ENCODE results near the gene CDC42SE1. TPM values are rescaled to one million over a fixed set of nuclear protein-coding genes. Genes with fewer than 3 reads are reported as not detected.

CDC42SE1 gene
- total and polyA plus RNA-seq, 9 of the 15 experiments (the other 6 are each of a cell fraction or from before 2014, with no cell fraction given) = 78.1 to 189 (median 114) TPM

DNA sequence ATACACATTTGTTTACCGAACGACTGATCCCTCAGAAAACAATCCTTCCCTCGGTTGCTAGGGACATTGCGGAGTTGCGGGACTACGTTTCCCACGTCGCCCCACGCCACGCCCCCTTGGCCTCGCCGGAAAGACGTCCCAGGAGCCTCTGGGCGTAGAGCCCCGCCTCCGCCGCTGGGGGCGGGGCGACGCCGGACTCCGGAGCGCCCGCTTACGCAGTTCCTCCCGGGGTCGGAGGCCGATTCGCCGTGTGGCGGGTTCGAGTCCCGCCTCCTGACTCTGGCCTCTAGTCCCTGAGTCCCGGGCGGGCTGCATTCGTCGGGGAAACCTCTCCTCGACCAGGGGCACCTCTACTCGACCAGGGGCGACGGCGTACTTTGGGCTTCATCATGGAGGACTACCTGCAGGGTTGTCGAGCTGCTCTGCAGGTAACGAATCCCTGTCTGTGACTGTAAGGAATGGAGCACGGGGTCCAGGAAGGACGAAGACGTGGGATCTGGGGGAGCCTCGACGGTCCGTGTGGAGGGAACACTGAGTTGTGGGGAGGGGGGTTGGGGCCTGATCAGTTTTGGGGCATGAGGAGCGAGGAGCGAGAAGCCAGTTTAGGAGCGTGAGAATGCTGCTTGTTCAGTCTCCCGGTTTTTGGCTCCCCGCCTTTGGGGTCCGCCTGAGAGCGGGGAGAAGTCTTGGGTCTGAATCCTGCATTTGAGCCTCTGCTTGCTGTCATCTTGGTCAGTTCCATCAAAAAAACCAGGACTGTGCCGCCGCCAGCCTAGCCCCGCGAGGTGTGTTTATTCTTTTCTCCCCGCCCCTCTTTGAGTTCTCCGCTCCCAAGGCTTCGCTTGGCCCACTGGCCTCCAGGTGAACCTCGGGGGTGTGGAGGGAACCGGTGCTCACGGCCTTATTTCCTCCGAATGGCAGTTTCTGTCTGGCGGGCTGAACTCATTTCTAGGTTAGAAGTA is 50.9 kb downstream of the CDC42SE1 start, which contains the start of gene PRUNE1 (continued):
- TF ChIP-seq NBN (IDR thresholded peaks at IDR 0.05; ENCODE audit: low read depth) = no peak; the same call in 1 of the 2 replicates
- no peak for TF ChIP-seq THRAP3 (IDR thresholded peaks at IDR 0.05; ENCODE audit: borderline replicate concordance)
- 0 out of 2 replicates have a peak, but pooled peaks have one; percentile 77 for TF ChIP-seq TRIM25 (IDR thresholded peaks at IDR 0.05; ENCODE audit: borderline replicate concordance)
- TF ChIP-seq KAT2B (IDR thresholded peaks at IDR 0.05; ENCODE audit: low read depth, low read length) = no peak
- no peak for TF ChIP-seq PHTF2 (CRISPR knock-in tag; IDR thresholded peaks at IDR 0.05)
- TF ChIP-seq DDX20 (tag; IDR thresholded peaks at IDR 0.05; ENCODE audit: low read depth) = no peak
- TF ChIP-seq BMI1 (IDR thresholded peaks at IDR 0.05; ENCODE audit: low read length) = no peak
- TF ChIP-seq, protein P1, sequence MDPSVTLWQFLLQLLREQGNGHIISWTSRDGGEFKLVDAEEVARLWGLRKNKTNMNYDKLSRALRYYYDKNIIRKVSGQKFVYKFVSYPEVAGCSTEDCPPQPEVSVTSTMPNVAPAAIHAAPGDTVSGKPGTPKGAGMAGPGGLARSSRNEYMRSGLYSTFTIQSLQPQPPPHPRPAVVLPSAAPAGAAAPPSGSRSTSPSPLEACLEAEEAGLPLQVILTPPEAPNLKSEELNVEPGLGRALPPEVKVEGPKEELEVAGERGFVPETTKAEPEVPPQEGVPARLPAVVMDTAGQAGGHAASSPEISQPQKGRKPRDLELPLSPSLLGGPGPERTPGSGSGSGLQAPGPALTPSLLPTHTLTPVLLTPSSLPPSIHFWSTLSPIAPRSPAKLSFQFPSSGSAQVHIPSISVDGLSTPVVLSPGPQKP (CRISPR knock-in tag; IDR thresholded peaks at IDR 0.05) = no peak
- TF ChIP-seq, protein P2, sequence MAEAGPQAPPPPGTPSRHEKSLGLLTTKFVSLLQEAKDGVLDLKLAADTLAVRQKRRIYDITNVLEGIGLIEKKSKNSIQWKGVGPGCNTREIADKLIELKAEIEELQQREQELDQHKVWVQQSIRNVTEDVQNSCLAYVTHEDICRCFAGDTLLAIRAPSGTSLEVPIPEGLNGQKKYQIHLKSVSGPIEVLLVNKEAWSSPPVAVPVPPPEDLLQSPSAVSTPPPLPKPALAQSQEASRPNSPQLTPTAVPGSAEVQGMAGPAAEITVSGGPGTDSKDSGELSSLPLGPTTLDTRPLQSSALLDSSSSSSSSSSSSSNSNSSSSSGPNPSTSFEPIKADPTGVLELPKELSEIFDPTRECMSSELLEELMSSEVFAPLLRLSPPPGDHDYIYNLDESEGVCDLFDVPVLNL (CRISPR knock-in tag; IDR thresholded peaks at IDR 0.05; ENCODE audit: low read depth) = no peak
- no peak for TF ChIP-seq NR3C1 (CRISPR knock-in tag; IDR thresholded peaks at IDR 0.05)
- TF ChIP-seq, protein P3, sequence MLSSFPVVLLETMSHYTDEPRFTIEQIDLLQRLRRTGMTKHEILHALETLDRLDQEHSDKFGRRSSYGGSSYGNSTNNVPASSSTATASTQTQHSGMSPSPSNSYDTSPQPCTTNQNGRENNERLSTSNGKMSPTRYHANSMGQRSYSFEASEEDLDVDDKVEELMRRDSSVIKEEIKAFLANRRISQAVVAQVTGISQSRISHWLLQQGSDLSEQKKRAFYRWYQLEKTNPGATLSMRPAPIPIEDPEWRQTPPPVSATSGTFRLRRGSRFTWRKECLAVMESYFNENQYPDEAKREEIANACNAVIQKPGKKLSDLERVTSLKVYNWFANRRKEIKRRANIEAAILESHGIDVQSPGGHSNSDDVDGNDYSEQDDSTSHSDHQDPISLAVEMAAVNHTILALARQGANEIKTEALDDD (IDR thresholded peaks at IDR 0.05) = no peak
- TF ChIP-seq RBM34 (IDR thresholded peaks at IDR 0.05; ENCODE audit: borderline replicate concordance, insufficient read depth, low read length) = no peak
- no peak for TF ChIP-seq ZNF696 (CRISPR knock-in tag; conservative IDR thresholded peaks at IDR 0.05)
- TF ChIP-seq, protein P4, sequence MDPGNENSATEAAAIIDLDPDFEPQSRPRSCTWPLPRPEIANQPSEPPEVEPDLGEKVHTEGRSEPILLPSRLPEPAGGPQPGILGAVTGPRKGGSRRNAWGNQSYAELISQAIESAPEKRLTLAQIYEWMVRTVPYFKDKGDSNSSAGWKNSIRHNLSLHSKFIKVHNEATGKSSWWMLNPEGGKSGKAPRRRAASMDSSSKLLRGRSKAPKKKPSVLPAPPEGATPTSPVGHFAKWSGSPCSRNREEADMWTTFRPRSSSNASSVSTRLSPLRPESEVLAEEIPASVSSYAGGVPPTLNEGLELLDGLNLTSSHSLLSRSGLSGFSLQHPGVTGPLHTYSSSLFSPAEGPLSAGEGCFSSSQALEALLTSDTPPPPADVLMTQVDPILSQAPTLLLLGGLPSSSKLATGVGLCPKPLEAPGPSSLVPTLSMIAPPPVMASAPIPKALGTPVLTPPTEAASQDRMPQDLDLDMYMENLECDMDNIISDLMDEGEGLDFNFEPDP (CRISPR knock-in tag; IDR thresholded peaks at IDR 0.05) = no peak
- no peak for TF ChIP-seq TAL1 (IDR thresholded peaks at IDR 0.05)
- TF ChIP-seq ZNF311 (CRISPR knock-in tag; IDR thresholded peaks at IDR 0.05) = no peak
- TF ChIP-seq DACH1 (IDR thresholded peaks at IDR 0.05; ENCODE audit: partially characterized antibody) = no peak
- TF ChIP-seq, protein P5, sequence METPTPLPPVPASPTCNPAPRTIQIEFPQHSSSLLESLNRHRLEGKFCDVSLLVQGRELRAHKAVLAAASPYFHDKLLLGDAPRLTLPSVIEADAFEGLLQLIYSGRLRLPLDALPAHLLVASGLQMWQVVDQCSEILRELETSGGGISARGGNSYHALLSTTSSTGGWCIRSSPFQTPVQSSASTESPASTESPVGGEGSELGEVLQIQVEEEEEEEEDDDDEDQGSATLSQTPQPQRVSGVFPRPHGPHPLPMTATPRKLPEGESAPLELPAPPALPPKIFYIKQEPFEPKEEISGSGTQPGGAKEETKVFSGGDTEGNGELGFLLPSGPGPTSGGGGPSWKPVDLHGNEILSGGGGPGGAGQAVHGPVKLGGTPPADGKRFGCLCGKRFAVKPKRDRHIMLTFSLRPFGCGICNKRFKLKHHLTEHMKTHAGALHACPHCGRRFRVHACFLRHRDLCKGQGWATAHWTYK (CRISPR knock-in tag; IDR thresholded peaks at IDR 0.05) = peak; percentile 56; the same call in 1 of the 2 replicates
- TF ChIP-seq SMAD3 (CRISPR knock-in tag; conservative IDR thresholded peaks at IDR 0.05) = no peak
- peak; percentile 88 for TF ChIP-seq CXXC5 (CRISPR knock-in tag; IDR thresholded peaks at IDR 0.05)

Measured in K562 (cell line).